K562 (cell line): ENCODE measurements around the gene ALDH1A2. TPM values are rescaled to one million over a fixed set of nuclear protein-coding genes. Genes with fewer than 3 reads are reported as not detected.

Experiments used
- ARID1B ChIP-seq: fragments of 450-650 bp; IDR thresholded peaks from 2 replicates; pipeline ENCODE4 v1.6.1; 2016; ENCODE audit warnings: antibody characterized with exemption, mild to moderate bottlenecking, inconsistent platforms
- DEAF1 ChIP-seq: fragments of 450-650 bp; formaldehyde crosslinking; IDR thresholded peaks from 2 replicates; pipeline ENCODE4 v1.4.0; 2020; ENCODE audit warnings: mild to moderate bottlenecking, moderate library complexity
- DMBX1 ChIP-seq: fragments of 250-450 bp; sonication (Bioruptor Pico); IDR thresholded peaks from 2 replicates; pipeline ENCODE4 v1.8.0; 2022; ENCODE audit warnings: inconsistent platforms, mild to moderate bottlenecking, moderate library complexity, borderline replicate concordance
- HINFP ChIP-seq: fragments of 450-650 bp; conservative IDR thresholded peaks from 2 replicates; pipeline ENCODE4 v1.6.1; 2016; ENCODE audit warnings: missing genetic modification characterization, low read depth, mild to moderate bottlenecking, control low read depth, missing compliant biosample characterization
- MITF ChIP-seq: IDR thresholded peaks from 2 replicates; pipeline ENCODE4 v1.6.1; 2014; ENCODE audit warnings: antibody characterized with exemption
- MNT ChIP-seq, 2 experiments: fragments of 450-650 bp; conservative IDR thresholded peaks; 2 replicates each; pipeline ENCODE4 v1.6.1; 2017; ENCODE audit warnings: mild to moderate bottlenecking in 2 of 2, moderate library complexity in 2 of 2
- NFYB ChIP-seq: IDR thresholded peaks from 2 replicates; pipeline ENCODE4 v1.6.1; 2011; ENCODE audit warnings: mild to moderate bottlenecking, moderate library complexity; ENCODE audit not compliant: insufficient read length; ENCODE audit errors: extremely low read depth
- RBBP5 ChIP-seq: fragments of 200-600 bp; sonication (generic); IDR thresholded peaks from 2 replicates; pipeline ENCODE4 v1.6.1; 2012; ENCODE audit warnings: borderline replicate concordance, mild to moderate bottlenecking, low read length, control low read depth, inconsistent platforms; ENCODE audit not compliant: insufficient read depth, poor library complexity, severe bottlenecking
- STAT5A ChIP-seq: IDR thresholded peaks from 2 replicates; pipeline ENCODE4 v1.6.1; 2012; ENCODE audit warnings: low read length, inconsistent platforms, borderline replicate concordance
- SUPT5H ChIP-seq: fragments of 450-650 bp; IDR thresholded peaks from 2 replicates; pipeline ENCODE4 v1.6.1; 2016
- TAL1 ChIP-seq: fragments of 450-650 bp; IDR thresholded peaks from 2 replicates; pipeline ENCODE4 v1.6.1; 2016; ENCODE audit warnings: mild to moderate bottlenecking
- TEAD2 ChIP-seq: fragments of 450-650 bp; IDR thresholded peaks from 2 replicates; pipeline ENCODE4 v1.6.1; 2016; ENCODE audit warnings: missing genetic modification characterization, control low read depth, missing compliant biosample characterization
- YY1 ChIP-seq, 3 experiments: IDR thresholded peaks; 2 replicates each; pipeline ENCODE4 v1.6.1; 2011; ENCODE audit warnings: low read length in 2 of 3, mild to moderate bottlenecking in 2 of 3, moderate library complexity in 2 of 3, borderline replicate concordance in 1 of 3, control low read depth in 1 of 3, low read depth in 1 of 3; ENCODE audit not compliant: insufficient read depth in 3 of 3, insufficient replicate concordance in 2 of 3, control insufficient read depth in 1 of 3, insufficient read length in 1 of 3; ENCODE audit errors: extremely low read depth in 1 of 3
- ZC3H11A ChIP-seq: IDR thresholded peaks from 2 replicates; pipeline ENCODE4 v1.6.1; 2012; ENCODE audit warnings: low read depth, low read length, improper control_type of control experiment
- ZHX1 ChIP-seq: fragments of 150-350 bp; conservative IDR thresholded peaks from 2 replicates; pipeline ENCODE4 v1.6.1; 2014; ENCODE audit warnings: low read length
- ZNF316 ChIP-seq: fragments of 450-650 bp; IDR thresholded peaks from 2 replicates; pipeline ENCODE4 v1.6.1; 2016
- ZNF444 ChIP-seq: fragments of 250-450 bp; sonication (Bioruptor Pico); IDR thresholded peaks from 2 replicates; pipeline ENCODE4 v1.4.0; 2020; ENCODE audit warnings: mild to moderate bottlenecking, moderate library complexity
- ZZZ3 ChIP-seq: fragments of 450-650 bp; IDR thresholded peaks from 2 replicates; pipeline ENCODE4 v1.6.1; 2016; ENCODE audit warnings: antibody characterized with exemption, mild to moderate bottlenecking, moderate library complexity
- polyA plus RNA-seq, 8 experiments: library from polyadenylated mRNA; depleted of rRNA in 4 of 8; stranded (reverse) in 5 of 8; unstranded in 3 of 8; fragments of >200 nt; fragmentation: Nextera tagmentation in 2 of 8; fragmentation: Illumina TruSeq in 1 of 8; extraction: Ambion mirVana in 2 of 8; extraction: Trizol in 1 of 8; gene quantifications; 2 replicates each; pipeline versions ENCODE4 v1.2.1 to v1.2.3, GENCODE V29; 2011 to 2014; ENCODE audit warnings: inconsistent platforms in 1 of 8, missing spikeins in 1 of 8
- total RNA-seq, 7 experiments: library from RNA; depleted of rRNA in 6 of 7; stranded (reverse); fragments of >200 nt in 6 of 7; fragmentation: Illumina TruSeq in 2 of 7; extraction: Trizol in 2 of 7; gene quantifications; 2 replicates each; pipeline versions ENCODE4 v1.2.1 to v1.2.3, GENCODE V29; 2011 to 2021; ENCODE audit warnings: low replicate concordance in 1 of 7

The ALDH1A2 gene
- total and polyA plus RNA-seq, 9 of the 15 experiments (the other 6 are each of a cell fraction or from before 2014, with no cell fraction given) = 115 to 393 (median 333) TPM

- TF ChIP-seq DMBX1 (CRISPR knock-in tag) = no peak; the same call in 1 of the 2 replicates
- peak; percentile 79 for TF ChIP-seq TAL1
- TF ChIP-seq ARID1B = peak; percentile 88
- no peak for TF ChIP-seq YY1 (IDR thresholded peaks at IDR 0.05; ENCODE audit: borderline replicate concordance in 1 of 3, control insufficient read depth in 1 of 3, extremely low read depth in 1 of 3, insufficient read depth in 3 of 3, insufficient read length in 1 of 3, insufficient replicate concordance in 2 of 3, low read depth in 1 of 3, low read length in 2 of 3)
- TF ChIP-seq ZNF316 = no peak
- no peak for TF ChIP-seq MITF
- TF ChIP-seq ZNF444 (CRISPR knock-in tag) = no peak
- no peak for TF ChIP-seq TEAD2 (tag)
- TF ChIP-seq ZHX1 = no peak
- no peak for TF ChIP-seq SUPT5H
- TF ChIP-seq STAT5A = 0 out of 2 replicates have a peak, but pooled peaks have one; percentile 10
- TF ChIP-seq RBBP5 = no peak
- no peak for TF ChIP-seq ZC3H11A
- no peak for TF ChIP-seq NFYB
- no peak for TF ChIP-seq ZZZ3
- no peak for TF ChIP-seq DEAF1
- TF ChIP-seq MNT (conservative IDR thresholded peaks at IDR 0.05) = 0 out of 4 replicates have a peak, but pooled peaks of 1 of the 2 experiments have one; percentile 31
- TF ChIP-seq HINFP = no peak
Measured at GRCh38 chr15:58114812-58115211, 49.3 kb upstream of the ALDH1A2 start (continued).
